OCI-LY1 (cell line): ENCODE results near the gene JMJD1C.
"Not testable (repeated sequence)": the region's sequence is repeated elsewhere in the genome, so short reads cannot be mapped to it uniquely, and the experiment has no call there.

Experiments used
- H2AFZ ChIP-seq: fragments of 200-600 bp; sonication (generic), shearing (Covaris generic); 2 replicates; pipeline ENCODE4 v1.6.0; 2014; ENCODE audit warnings: antibody characterized with exemption, mild to moderate bottlenecking, low read length
- H3F3A ChIP-seq: fragments of 200-600 bp; sonication (generic), shearing (Covaris generic); 2 replicates; pipeline ENCODE4 v1.6.0; 2014; ENCODE audit warnings: mild to moderate bottlenecking, antibody characterized with exemption, low read length, moderate library complexity; ENCODE audit not compliant: insufficient read depth
- H3K27ac ChIP-seq: fragments of 200-600 bp; sonication (generic); 2 replicates; pipeline ENCODE4 v1.5.1; 2014; ENCODE audit warnings: low read length, mixed run types, mild to moderate bottlenecking, low read depth; ENCODE audit not compliant: poor library complexity, severe bottlenecking
- H3K27me3 ChIP-seq: fragments of 200-600 bp; sonication (generic); 2 replicates; pipeline ENCODE4 v1.6.0; 2014; ENCODE audit warnings: antibody characterized with exemption, mild to moderate bottlenecking, low read length, moderate library complexity; ENCODE audit not compliant: insufficient read depth
- H3K36me3 ChIP-seq: fragments of 200-600 bp; sonication (generic); 2 replicates; pipeline ENCODE4 v1.6.1; 2014; ENCODE audit warnings: mild to moderate bottlenecking, antibody characterized with exemption, low read length, moderate library complexity, mixed read lengths; ENCODE audit not compliant: insufficient read depth
- H3K4me1 ChIP-seq: fragments of 200-600 bp; sonication (generic); 2 replicates; pipeline ENCODE4 v1.5.1; 2014; ENCODE audit warnings: mild to moderate bottlenecking, low read length, moderate library complexity; ENCODE audit not compliant: insufficient read depth, severe bottlenecking
- H3K4me2 ChIP-seq: fragments of 200-600 bp; sonication (generic), shearing (Covaris generic); 2 replicates; pipeline ENCODE4 v1.6.1; 2014; ENCODE audit warnings: low read length
- H3K4me3 ChIP-seq: fragments of 200-600 bp; sonication (generic); 2 replicates; pipeline ENCODE4 v1.5.1; 2014; ENCODE audit warnings: low read length, low read depth, mild to moderate bottlenecking, mixed read lengths; ENCODE audit not compliant: poor library complexity, severe bottlenecking
- H3K79me2 ChIP-seq: fragments of 200-600 bp; shearing (Covaris generic); 2 replicates; pipeline ENCODE4 v1.6.1; 2016; ENCODE audit warnings: mixed run types, low read length, mixed read lengths; ENCODE audit not compliant: insufficient read depth
- H3K9ac ChIP-seq: fragments of 200-600 bp; sonication (generic), shearing (Covaris generic); 2 replicates; pipeline ENCODE4 v1.6.1; 2014; ENCODE audit warnings: mild to moderate bottlenecking, low read length, mixed read lengths
- H3K9me2 ChIP-seq: fragments of 200-600 bp; sonication (generic), shearing (Covaris generic); 2 replicates; pipeline ENCODE4 v1.6.1; 2014; ENCODE audit warnings: low read depth, mild to moderate bottlenecking, low read length, mixed read lengths
- H3K9me3 ChIP-seq: fragments of 200-600 bp; shearing (Covaris generic); 2 replicates; pipeline ENCODE4 v1.6.1; 2014; ENCODE audit warnings: low read length, mixed read lengths
- H4K20me1 ChIP-seq: fragments of 200-600 bp; sonication (generic), shearing (Covaris generic); 2 replicates; pipeline ENCODE4 v1.6.0; 2016; ENCODE audit warnings: mild to moderate bottlenecking, low read length; ENCODE audit not compliant: insufficient read depth
- EZH2 ChIP-seq: fragments of 200-600 bp; sonication (generic), shearing (Covaris generic); IDR thresholded peaks from 2 replicates; pipeline ENCODE4 v1.8.0; 2017; ENCODE audit warnings: borderline replicate concordance, mixed run types, mild to moderate bottlenecking, antibody characterized with exemption, low read length, moderate library complexity, mixed read lengths
- TF ChIP-seq, protein P1 (sequence below): fragments of 200-600 bp; sonication (generic), shearing (Covaris generic); IDR thresholded peaks from 2 replicates; pipeline ENCODE4 v1.5.1; 2017; ENCODE audit warnings: mild to moderate bottlenecking, antibody characterized with exemption, low read length, moderate library complexity, mixed read lengths

JMJD1C gene

DNA sequence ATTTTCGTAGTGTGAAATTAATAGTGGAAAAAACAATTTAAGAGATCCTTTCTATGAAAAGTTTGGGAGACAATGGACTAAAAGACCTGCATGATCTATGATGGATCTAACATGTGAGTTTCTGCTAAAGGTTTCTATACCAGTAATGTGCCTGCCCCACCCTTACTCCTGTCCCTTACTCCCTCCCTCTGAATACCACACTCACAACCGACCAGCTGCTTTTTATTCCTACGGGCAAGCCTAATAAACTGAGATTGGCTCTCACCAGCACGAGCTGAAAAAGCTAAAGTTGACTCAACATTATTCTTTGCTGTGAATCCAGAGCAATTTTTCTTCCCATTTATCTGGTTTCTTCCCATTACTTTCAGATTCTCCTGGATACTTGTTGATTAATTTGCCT is 37.6 kb upstream of the JMJD1C start:
- H3K4me3 ChIP-seq, result no peak overlapping the region
- no peak overlapping the region for H3K9ac ChIP-seq
- H3K79me2 ChIP-seq, result peaks cover 52% of the 10 kb centered on the region
- H4K20me1 ChIP-seq, result no peaks in the 10 kb centered on the region
- H3K4me2 ChIP-seq, result no peak overlapping the region
- peaks cover 17% of the 10 kb centered on the region for H3K4me1 ChIP-seq
- H3K9me3 ChIP-seq, result no peaks in the 10 kb centered on the region
- H2AFZ ChIP-seq, result no peak overlapping the region
- H3K27ac ChIP-seq, result no peak overlapping the region
- H3K27me3 ChIP-seq, result no peaks in the 10 kb centered on the region
- H3K36me3 ChIP-seq, result no peaks in the 10 kb centered on the region
- H3K9me2 ChIP-seq, result no peaks in the 10 kb centered on the region
- TF ChIP-seq, protein P1, sequence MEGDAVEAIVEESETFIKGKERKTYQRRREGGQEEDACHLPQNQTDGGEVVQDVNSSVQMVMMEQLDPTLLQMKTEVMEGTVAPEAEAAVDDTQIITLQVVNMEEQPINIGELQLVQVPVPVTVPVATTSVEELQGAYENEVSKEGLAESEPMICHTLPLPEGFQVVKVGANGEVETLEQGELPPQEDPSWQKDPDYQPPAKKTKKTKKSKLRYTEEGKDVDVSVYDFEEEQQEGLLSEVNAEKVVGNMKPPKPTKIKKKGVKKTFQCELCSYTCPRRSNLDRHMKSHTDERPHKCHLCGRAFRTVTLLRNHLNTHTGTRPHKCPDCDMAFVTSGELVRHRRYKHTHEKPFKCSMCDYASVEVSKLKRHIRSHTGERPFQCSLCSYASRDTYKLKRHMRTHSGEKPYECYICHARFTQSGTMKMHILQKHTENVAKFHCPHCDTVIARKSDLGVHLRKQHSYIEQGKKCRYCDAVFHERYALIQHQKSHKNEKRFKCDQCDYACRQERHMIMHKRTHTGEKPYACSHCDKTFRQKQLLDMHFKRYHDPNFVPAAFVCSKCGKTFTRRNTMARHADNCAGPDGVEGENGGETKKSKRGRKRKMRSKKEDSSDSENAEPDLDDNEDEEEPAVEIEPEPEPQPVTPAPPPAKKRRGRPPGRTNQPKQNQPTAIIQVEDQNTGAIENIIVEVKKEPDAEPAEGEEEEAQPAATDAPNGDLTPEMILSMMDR, result no peak
- no peak for TF ChIP-seq EZH2
- H3F3A ChIP-seq, result no peaks in the 10 kb centered on the region

DNA sequence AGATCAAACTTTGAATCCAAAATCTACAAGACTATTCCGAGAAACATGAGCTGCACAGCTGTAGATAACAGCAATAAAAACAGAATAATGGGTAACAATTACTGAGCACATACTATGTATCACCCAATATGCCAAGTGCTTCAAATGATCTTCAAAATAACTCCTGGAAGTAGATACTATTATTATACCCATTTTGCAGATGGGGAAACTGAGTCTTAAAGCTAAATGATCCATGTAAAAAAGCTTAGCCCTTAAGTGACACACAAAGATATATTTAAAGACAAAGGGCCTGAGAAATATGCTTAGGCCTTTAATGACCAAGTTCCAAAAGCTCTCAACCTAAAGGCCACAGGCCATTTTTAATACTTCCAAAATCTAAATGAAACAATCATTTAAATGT is 37.1 kb upstream of the JMJD1C start:
- H3K27ac ChIP-seq, result no peak overlapping the region
- no peak overlapping the region for H3K4me3 ChIP-seq
- H4K20me1 ChIP-seq, result no peaks in the 10 kb centered on the region
- H3K27me3 ChIP-seq, result no peaks in the 10 kb centered on the region
- H3K4me2 ChIP-seq, result no peak overlapping the region
- no peak for TF ChIP-seq EZH2
- H3K79me2 ChIP-seq, result peaks cover 47% of the 10 kb centered on the region
- no peak overlapping the region for H3K9ac ChIP-seq
- H2AFZ ChIP-seq, result no peak overlapping the region
- no peaks in the 10 kb centered on the region for H3K36me3 ChIP-seq
- peaks cover 17% of the 10 kb centered on the region for H3K4me1 ChIP-seq
- no peaks in the 10 kb centered on the region for H3K9me3 ChIP-seq
- no peaks in the 10 kb centered on the region for H3F3A ChIP-seq
- no peaks in the 10 kb centered on the region for H3K9me2 ChIP-seq

DNA sequence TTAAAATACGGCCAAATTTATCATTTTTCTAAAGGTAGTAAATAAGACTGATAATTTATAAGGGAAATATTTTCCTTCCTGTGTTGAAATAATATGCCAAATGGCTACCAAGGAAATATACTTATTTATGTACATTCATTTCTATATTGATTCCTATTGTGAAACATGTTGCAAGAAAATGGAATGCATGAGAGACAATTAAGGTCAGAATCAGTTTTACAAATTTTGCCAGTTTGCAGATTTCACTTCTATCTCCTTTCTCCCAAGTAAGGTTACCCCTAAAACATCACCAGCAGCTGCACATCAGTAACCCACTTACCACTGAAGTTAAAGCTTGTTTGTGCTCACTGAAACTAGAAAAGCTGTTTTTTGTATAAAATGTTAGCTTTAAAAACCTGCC is 36.2 kb upstream of the JMJD1C start:
- Histone ChIP-seq H3K79me2 (peaks cover 48% of the 10 kb centered on the region), H3K27ac (no peak overlapping the region), H3K4me1 (peaks cover 23% of the 10 kb centered on the region), H3K36me3 (no peaks in the 10 kb centered on the region), H2AFZ (no peak overlapping the region), H3K4me2 (no peak overlapping the region), H4K20me1 (no peaks in the 10 kb centered on the region), H3K27me3 (no peaks in the 10 kb centered on the region), H3K9me2 (no peaks in the 10 kb centered on the region), H3K4me3 (no peak overlapping the region), H3F3A (no peaks in the 10 kb centered on the region), H3K9ac (no peak overlapping the region), H3K9me3 (no peaks in the 10 kb centered on the region)
- TF ChIP-seq, protein P1, result no peak
- TF ChIP-seq EZH2, result no peak

DNA sequence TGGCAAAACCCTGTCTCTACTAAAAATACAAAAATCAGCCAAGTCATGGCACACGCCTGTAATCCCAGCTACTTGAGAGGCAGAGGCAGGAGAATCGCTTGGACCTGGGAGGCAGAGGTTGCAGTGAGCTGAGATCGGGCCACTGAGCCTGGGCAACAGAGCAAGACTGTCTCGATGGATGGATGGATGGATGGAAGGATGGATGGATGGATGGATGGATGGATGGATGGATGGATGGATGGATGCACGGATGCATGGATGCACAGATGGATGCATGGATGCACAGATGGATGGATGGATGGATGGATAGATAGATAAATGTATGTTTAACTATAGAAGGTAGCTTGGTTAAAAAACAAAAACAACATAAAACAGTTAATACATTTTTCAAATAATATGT is 34.8 kb upstream of the JMJD1C start:
- H3F3A ChIP-seq, H4K20me1 ChIP-seq, H3K9ac ChIP-seq, H3K4me2 ChIP-seq, H3K4me3 ChIP-seq, H3K9me3 ChIP-seq, H2AFZ ChIP-seq, H3K27ac ChIP-seq, H3K36me3 ChIP-seq, H3K9me2 ChIP-seq, H3K27me3 ChIP-seq: not testable (repeated sequence)
- Histone ChIP-seq H3K4me1 (peaks cover 14% of the 10 kb centered on the region), H3K79me2 (peaks cover 35% of the 10 kb centered on the region)
